Ascending aorta (tissue), 2 donors: ENCODE measurements around the gene TNIK. TPM values are rescaled to one million over a fixed set of nuclear protein-coding genes. Genes with fewer than 3 reads are reported as not detected.

Source experiments
- DNase-seq, 2 donors: peaks; one replicate each; pipeline ENCODE4 v3.0.0-alpha.2; 2019; ENCODE audit warnings: low spot score in 2 of 2
- H3K27ac ChIP-seq, 2 donors: fragments of 200-600 bp; sonication (generic); one replicate each; pipeline ENCODE4 v1.5.1; 2016 to 2017; ENCODE audit warnings: mild to moderate bottlenecking in 1 of 2
- H3K27me3 ChIP-seq: fragments of 200-600 bp; sonication (generic); one replicate; pipeline ENCODE4 v1.5.1; 2017
- H3K36me3 ChIP-seq, 2 donors: fragments of 200-600 bp; sonication (generic); one replicate each; pipeline ENCODE4 v1.5.1; 2016
- H3K4me1 ChIP-seq, 2 donors: fragments of 200-600 bp; sonication (generic); one replicate each; pipeline ENCODE4 v1.5.1; 2016 to 2017; ENCODE audit warnings: mild to moderate bottlenecking in 1 of 2
- H3K4me3 ChIP-seq, 2 donors: fragments of 200-600 bp; sonication (generic); one replicate each; pipeline ENCODE4 v1.5.1; 2016 to 2017; ENCODE audit warnings: mild to moderate bottlenecking in 1 of 2
- H3K9me3 ChIP-seq, 2 donors: fragments of 200-600 bp; sonication (generic); one replicate each; pipeline ENCODE4 v1.5.1; 2016
- CTCF ChIP-seq, 3 experiments: fragments of 200-600 bp in 2 of 3; fragments of 450-650 bp in 1 of 3; sonication (generic) in 2 of 3; IDR thresholded peaks; one replicate each; pipeline ENCODE4 v1.5.1; 2016 to 2019; ENCODE audit warnings: antibody characterized with exemption in 3 of 3, mild to moderate bottlenecking in 1 of 3, moderate library complexity in 1 of 3
- intact Hi-C: fragments of 100-400 bp; cut with DNase I; formaldehyde crosslinking; loops from one replicate; pipeline ENCODE4 v1.15.1; 2023
- total RNA-seq: library from RNA; depleted of rRNA; stranded (reverse); fragments of >200 nt; gene quantifications from one replicate; pipeline ENCODE4 v1.1.0, GENCODE V29; 2016

Gene TNIK
- total RNA-seq, 1 donor from 2014 or later, result 0.75 TPM

DNA sequence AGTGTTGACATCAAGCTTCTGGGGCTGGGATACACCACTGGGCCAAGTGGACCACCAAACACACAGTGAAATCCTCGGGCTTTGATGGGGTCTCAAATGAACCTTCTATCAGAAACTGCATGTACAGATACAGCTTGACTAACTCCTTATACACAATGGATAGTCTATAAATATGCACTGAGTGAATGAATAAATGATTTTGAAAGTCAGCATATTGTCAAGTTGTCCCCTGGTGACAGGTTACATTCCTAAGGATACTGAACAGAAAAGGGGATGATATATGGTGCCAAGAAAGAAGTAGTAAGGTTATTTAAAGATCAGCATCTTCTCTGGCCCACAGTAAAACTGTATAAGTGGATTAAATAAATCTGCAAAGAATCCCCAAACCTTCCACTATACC is 274.2 kb downstream of the TNIK start:
- Histone ChIP-seq H3K27ac (no peak overlapping the region), H3K27me3 (no peaks in the 10 kb centered on the region), H3K4me1 (peaks cover 0 to 9% of the 10 kb centered on the region in 2 donors), H3K36me3 (no peaks in the 10 kb centered on the region), H3K4me3 (no peak overlapping the region), H3K9me3 (no peaks in the 10 kb centered on the region)
- intact Hi-C loops, result loop anchor here (5.0 to 10.0 kb wide), 2 partner anchors 276 to 379 kb away; partner anchors contain the start of gene TNIK
- no peak for TF ChIP-seq CTCF (IDR thresholded peaks at IDR 0.05)
- DNase-seq, result no peak

DNA sequence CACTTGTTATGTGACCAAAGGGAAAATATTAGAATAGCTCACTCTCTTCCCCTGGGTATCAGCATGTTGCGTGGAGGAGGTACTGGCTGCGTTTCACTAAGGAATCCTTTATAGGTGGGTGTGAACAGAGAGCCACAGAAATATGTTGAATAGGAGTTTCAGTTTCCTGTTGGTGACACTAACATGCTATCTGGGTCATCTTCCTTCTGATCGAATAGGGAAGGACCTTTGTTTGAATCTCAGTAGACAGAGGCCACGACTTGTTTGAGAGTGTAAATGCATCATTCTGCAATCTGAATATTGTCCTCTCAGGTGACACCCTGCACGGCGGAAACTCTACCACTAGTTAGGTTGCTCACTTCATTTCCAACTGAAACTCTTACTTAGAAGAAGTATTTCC is 275.8 kb downstream of the TNIK start:
- intact Hi-C loops, result loop anchor here (10.0 kb wide), 1 partner anchor 380 kb away; no protein-coding TSS in a partner anchor
- Histone ChIP-seq H3K9me3 (no peaks in the 10 kb centered on the region), H3K4me1 (peaks cover 0 to 9% of the 10 kb centered on the region in 2 donors), H3K4me3 (no peak overlapping the region), H3K27me3 (no peaks in the 10 kb centered on the region), H3K36me3 (no peaks in the 10 kb centered on the region), H3K27ac (no peak overlapping the region)
- no peak for TF ChIP-seq CTCF (IDR thresholded peaks at IDR 0.05)
- no peak for DNase-seq

- intact Hi-C loops, result loop anchor here (10.0 kb wide), 1 partner anchor 382 kb away; no protein-coding TSS in a partner anchor
- peaks cover 0 to 9% of the 10 kb centered on the region in 2 donors for H3K4me1 ChIP-seq
- no peaks in the 10 kb centered on the region for H3K36me3 ChIP-seq
- DNase-seq, result no peak
- H3K27me3 ChIP-seq, result no peaks in the 10 kb centered on the region
- H3K9me3 ChIP-seq, result no peaks in the 10 kb centered on the region
- H3K4me3 ChIP-seq, result no peak overlapping the region
- no peak overlapping the region for H3K27ac ChIP-seq
- TF ChIP-seq CTCF (IDR thresholded peaks at IDR 0.05), result no peak
Observed at GRCh38 chr3:171183042-171183441, 277.2 kb downstream of the TNIK start.

- H3K4me3 ChIP-seq, result no peak overlapping the region
- H3K36me3 ChIP-seq, result no peaks in the 10 kb centered on the region
- no peaks in the 10 kb centered on the region for H3K9me3 ChIP-seq
- no peak for DNase-seq
- peaks cover 0 to 9% of the 10 kb centered on the region in 2 donors for H3K4me1 ChIP-seq
- TF ChIP-seq CTCF (IDR thresholded peaks at IDR 0.05), result no peak
- H3K27ac ChIP-seq, result no peak overlapping the region
- no peaks in the 10 kb centered on the region for H3K27me3 ChIP-seq
- intact Hi-C loops, result loop anchor here (10.0 kb wide), 1 partner anchor 383 kb away; no protein-coding TSS in a partner anchor
Observed at GRCh38 chr3:171181907-171182690, 278.1 kb downstream of the TNIK start.

- Histone ChIP-seq H3K36me3 (no peaks in the 10 kb centered on the region), H3K27me3 (no peaks in the 10 kb centered on the region), H3K27ac (no peak overlapping the region), H3K9me3 (no peaks in the 10 kb centered on the region), H3K4me3 (no peak overlapping the region), H3K4me1 (peaks cover 0 to 6% of the 10 kb centered on the region in 2 donors)
- intact Hi-C loops, result no loop called here
- TF ChIP-seq CTCF (IDR thresholded peaks at IDR 0.05), result no peak
- no peak for DNase-seq
Observed at GRCh38 chr3:171178714-171179113, 281.5 kb downstream of the TNIK start.
